T-helper 22 cell (primary cell): ENCODE data around the gene LAPTM5.
A peak's percentile ranks its signal among the peaks of the same experiment; 100 is the strongest.

Source experiments
- DNase-seq: peaks from one replicate; pipeline ENCODE4 v3.0.0-alpha.2; 2020; ENCODE audit warnings: low read depth

LAPTM5 gene

DNA sequence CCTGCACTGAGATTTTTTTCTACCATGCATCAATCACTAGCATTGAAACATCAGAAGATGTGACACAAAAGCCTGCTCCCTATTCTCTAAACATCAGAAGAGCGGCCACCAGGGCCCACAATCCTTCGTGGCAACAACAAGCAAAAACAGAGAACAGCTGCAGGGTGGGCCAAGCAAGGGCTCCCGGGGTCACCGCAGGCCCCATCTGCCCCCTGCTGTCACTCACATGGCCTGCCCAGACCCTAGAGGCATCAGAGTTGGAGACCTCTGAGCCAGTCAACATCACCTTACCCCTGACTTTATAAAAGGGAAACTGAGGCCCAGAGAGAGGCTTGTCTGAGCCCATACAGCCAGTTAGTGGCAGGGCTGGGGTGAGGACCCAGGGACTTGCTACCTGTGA, 1.8 kb downstream of the LAPTM5 start:
- DNase-seq: no peak

DNA sequence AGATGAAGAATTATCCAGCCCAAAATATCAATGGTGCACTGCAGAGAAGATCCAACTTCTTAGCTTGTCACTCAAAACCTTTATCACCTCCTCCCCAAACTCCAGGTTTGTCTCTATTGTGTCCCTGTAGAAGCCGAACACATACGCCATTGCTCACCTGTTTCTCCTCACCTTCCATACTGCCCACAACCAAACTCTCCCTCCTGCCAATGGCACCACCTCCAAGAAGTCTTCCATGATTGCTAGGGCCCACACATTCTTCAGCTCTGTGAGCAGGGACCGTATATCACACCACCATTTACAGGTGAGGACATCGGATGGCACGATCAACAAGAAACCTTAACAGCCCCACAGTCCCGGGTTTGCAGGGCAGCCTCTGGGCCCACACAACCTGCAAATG, 2.2 kb downstream of the LAPTM5 start:
- no peak for DNase-seq

DNA sequence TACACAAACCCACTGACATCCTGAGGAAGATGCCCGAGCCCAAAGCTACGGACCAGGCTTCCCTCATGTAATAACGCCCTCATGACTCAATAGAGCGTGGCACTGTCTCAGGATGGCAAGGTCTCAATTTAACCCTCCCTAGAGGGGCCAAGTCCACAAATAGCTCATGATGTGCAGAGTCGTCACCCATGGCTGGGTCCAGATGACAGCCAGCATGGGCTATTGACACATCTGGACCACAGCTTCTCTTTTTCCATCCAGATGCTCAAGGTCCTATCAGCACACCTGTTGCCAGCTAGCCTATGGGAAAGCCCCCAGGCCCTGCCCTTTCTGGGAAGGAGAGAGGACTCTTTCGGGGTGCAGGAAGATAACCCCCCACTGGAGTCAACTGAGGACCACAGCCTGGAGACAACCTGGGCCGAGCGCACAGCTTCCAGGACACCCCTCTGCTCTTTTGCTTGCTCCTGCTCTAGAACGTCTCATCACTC, 2.8 kb downstream of the LAPTM5 start:
- no peak for DNase-seq

DNA sequence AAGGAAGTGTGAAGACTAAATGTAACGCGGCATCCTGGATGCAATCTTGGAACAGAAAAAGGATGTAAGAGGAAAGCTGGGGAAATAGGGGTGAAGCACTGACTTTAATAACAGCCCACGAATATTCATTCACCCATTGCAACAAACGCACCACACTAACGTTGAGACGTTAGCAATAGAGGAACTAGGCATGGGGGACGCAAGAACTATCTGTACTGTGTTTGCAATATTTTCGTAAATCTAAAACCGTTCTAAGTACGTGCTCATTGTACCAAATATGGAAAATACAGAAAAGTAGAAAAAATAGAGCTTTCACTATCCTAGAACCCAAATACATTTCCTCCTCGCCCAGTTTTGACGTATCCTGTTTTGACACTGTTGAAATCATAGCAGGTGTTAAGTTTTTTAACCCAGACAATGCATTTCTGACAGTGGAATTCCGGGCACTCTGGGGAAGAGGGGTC, 3.9 kb downstream of the LAPTM5 start:
- no peak for DNase-seq

DNA sequence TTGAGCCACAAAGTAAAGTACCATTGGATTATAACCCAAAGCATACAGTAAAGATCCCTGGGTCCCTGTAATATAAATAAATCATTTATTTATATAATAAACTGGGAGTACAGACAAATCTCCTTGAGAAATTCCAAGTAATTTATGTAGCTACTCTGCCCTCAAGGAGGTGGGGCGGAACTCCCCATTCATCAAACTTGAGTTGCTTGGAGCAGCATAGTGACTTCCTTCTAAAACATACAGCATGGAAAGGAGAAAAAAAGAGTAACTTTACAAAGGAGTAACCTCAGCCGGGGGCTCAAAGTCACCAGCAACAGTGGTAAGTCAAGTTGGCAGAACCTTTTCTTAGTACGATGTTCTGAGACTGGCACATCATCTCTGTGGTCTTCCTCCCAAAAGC, 4.5 kb downstream of the LAPTM5 start:
- no peak for DNase-seq

DNA sequence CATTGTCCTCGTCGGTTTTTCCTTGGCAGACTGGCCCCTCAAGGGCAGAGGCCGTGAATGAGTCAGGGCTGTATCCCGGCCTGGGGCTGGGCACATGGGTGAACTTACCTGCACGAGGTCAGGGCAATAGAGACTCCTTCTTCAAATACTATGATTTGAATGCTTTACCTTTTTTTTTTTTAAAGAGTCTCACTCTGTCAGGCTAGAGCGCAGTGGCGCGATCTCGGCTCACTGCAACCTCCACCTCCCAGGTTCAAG, 5.0 kb downstream of the LAPTM5 start:
- DNase-seq: no peak

DNA sequence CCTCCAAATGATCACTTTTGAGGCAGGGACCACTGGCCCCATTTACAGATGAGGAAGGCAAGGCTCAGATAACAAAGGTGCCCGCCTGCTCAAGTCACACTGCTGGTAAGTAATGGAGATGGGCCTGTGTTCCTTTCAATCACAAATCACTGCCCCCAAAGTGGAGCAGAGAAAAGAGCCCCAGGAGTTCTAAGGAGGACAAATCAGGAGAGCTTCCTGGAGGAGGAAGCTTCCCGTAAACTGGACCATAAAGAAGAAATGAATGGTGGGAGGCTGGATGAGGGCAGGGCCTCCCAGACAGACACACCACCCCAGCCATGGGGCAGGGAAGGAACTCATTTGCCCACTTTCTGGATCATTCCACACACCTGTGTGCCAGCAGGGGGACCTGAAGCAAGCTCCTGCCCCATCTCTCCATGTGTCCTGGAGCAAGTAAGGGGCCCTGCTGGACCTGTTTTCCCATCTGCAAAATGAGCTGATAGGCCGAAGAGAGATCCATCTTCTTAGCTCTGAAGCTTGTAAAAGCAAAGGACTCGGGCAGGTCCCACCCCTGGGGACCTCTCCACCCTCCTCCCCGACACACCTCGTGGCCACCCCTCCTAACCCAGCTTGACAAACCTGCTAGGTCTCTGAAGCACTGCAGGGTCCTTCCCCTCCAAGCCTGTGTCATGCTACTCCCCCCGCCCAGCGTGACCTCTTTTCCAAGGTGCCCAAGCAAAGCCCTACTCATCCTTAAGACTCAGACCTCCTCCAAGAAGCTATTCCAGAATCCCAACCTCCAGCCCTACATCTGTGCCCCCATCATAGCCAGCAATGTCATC, 5.5 kb downstream of the LAPTM5 start:
- DNase-seq: no peak

DNA sequence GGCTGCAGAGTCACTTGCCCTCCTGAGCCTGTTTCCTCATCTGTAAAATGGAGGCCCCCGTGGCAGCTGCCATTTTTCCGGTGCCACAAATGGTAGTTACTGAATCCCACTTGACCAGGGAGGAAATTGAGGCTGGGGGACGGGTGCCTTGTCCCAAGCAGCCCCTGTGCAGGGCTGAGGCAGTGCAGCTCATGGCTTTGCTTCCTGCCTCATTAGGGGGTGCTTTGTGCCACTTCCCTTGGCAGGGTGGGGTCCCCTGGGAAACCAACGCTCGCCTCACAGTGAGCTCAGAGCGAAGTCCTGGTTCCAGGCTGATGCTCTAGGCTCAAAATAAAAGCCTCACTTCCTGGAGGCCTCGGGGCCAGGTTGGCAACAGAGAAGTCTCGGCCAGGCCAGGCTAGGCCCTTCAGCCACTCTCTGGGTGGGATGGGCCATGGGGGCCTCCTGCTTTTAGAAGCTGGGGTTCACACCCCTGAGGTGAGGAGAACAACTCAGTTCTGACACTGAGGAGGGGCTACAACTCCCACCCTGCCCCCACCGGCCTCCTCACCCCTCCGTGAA, 6.8 kb downstream of the LAPTM5 start:
- no peak for DNase-seq

DNA sequence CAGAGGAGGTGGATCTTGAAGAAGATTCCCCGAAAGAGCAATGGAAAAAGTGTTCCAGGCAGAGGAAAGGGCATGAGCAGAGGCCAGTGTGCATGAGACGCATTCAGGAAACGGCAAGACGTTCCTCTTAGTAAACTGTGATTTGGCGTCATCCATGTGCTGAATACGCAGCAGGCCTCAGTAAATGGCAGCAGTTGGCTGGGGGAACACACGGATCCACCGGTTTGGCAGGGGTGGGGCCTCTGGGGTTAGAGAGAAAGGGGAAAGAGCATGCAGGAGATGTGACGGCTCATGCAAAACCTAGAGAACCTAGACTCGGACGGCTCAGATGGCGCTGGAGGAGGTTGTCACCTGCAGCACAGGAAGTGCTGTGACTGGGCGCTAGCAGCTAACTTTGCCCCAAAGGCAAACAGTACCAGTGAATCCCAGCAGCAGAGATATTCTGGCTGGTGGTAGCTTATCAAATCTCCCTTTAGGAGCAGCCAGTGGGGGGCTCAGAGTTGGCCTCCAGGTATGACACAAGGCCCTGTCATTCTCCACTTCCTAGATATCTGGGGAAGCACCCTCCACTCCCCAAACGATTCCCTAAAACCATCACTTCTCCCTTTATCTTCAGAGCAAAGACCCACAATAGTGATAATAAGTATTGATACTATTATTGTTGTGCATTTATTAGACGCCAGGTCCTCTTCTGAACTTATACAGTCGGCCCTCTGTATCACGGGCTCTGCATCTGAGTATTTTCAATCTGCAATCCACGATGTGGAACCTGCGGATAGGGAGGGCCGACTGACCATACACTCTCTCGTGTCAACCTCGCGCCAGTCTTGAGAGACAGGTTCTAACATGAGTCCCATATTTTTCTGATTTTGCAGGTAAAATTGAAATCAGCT, 7.6 kb downstream of the LAPTM5 start:
- peak; percentile 81 for DNase-seq

DNA sequence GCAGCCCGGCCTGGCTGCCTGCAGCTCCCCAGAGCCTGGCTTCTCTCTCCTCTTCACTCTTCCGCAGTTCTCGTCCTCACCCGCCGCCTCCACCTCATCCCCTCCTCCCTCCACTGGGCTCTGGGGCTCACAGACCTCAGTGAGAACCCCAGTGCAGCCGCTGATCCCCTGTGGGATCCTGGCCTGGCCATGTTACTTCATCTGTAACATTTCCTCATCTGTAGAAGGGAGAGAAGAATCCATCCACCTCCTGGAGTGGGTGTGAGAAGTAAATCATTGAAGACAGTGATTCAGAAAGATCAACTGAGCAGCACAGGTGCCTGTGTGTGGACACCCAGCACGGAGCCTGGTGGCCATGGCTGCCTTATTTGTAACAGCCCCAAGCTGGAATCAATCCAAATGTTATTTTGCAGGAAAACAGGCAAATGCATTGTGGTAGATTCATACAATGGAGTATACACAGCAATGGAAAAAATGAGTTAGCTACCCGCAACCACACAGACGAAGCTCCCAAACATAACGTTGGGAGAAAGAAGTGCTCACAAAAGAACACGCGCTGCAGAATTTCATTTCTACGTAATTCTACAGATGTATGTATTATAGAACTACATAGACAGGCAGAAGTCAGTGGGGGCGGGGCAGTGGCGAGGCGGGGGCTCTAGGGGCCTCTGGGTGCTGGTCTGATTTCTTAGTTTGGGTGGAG, 8.7 kb downstream of the LAPTM5 start:
- no peak for DNase-seq

DNA sequence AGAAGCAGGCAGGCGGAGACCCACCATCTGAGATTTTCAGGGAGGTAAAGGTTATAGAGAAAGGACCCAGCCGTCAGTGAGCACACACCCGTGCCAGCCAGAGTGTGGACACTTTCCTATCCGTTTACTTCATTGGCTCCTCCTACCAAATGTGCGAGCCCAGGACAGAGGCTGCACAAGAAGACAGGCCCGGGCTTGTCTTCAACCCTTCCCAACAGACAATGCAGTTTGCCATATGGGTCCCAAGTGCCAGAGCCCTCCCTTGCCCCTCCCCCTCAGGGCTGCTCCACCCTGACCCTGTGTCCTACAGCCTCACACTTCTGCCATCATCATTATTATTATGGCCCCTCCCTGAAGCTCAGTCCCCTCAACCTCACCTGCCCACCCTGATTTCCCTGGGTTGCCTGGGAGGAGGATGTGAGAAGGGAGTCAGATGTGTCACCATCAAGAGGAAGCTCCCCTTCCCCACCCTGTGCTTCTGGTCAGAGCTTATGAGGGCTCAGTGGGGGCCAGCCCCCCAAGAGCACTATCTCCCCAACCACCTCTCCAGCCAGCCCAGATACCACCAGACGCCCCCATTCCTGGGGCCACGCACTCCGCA, 9.4 kb downstream of the LAPTM5 start:
- DNase-seq: no peak

DNA sequence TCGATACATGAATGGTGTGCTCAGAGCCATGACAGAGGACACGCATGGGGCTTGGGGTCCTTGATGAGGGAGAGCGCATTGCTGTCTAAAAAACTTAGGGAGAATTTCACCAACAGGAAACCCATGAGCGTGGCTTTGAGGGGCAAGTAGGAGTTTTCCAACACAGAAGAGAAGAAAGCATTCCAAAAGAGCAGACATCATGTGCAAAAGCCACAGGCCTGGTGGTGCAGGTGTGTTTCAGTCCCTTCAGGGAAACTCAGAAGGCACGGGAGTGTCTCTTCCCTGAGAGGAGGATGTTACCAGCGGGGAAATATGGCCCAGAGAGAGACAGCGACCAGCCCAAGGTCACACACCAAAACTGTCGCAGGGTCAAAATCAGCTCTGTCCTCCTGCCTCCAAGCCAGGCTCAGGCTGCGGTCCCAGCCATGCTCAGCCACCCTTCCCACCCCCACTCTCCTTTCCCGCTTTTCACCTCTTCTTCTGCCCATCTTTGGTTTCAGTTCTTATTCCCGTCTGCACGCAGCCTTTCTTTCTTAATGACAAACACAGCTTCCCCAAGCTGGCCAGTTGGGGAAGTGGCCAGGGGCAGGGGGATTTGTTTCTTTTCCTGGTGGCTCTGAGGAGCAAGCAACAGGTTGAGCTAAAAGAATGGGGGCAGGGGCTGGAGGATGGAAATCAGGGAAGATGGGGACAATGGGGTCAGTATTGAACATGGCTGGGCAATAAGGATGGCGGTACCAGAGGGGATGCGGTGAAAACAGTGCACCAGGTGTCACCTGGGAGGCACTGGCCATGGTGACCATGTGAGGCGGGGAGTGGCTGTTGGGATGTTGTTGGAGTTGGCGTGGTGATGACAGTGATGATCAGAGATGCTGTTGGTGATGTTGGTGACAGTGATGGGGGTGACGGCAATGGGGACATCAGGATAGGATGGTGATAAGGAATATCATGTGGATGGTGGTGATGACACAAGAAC, 10.3 kb downstream of the LAPTM5 start:
- DNase-seq: no peak

DNA sequence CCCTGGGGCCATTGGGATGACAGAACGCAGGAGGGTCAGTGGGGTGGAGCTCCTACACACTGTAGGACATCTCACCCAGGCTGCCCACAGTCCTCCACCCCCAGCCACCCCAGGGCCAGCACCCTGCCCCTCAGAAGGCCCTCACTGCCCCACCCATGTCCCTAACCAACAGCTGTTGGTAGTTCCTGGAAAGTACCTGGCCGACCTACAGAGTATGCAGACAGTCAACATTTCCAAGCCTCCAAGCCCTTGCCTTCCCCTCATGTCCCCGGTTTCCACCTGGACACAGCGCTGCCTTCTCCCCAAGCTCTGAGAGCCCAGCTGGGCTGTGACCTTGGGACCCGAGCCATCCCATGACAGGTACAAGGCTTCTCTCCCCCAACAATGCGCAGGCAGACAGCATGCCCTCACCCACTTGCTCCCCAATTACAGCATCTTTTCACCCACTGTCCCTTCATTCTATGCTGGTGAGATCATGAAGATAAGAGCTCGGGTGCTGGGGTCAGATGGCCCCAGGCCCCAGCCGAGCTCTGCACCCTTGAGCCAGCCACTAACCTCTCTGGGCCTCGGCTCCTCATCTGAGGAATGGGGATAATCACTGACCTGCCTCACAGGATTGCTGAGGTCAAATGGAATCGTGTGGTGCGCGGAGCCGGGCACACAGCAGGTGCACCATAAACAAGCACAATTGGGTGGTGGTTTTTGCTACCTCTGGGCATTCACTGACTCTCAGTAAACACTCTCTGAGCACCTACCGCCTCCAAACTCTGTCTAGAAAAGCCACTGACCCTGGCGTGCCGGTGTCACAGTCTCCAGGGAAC, 11.2 kb downstream of the LAPTM5 start:
- DNase-seq: no peak

DNA sequence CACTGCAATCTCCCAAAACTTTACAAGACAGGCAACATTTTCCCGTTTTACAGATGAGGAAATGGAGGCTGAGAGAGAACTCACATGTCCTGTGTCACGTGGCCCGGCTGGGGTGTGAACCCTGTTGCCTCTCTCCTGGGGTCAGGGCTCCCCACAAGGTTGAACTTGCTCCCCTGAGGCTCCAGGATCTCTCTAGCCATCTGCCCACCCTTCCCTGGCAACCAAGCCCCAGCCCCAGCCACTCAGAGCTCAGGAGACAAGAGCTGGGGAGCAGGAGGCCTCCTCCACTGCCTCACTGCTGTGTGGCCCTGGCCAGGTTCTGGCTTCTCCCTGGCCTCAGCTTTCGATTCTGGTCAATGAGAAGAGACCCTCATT, 11.8 kb downstream of the LAPTM5 start:
- DNase-seq: no peak

DNA sequence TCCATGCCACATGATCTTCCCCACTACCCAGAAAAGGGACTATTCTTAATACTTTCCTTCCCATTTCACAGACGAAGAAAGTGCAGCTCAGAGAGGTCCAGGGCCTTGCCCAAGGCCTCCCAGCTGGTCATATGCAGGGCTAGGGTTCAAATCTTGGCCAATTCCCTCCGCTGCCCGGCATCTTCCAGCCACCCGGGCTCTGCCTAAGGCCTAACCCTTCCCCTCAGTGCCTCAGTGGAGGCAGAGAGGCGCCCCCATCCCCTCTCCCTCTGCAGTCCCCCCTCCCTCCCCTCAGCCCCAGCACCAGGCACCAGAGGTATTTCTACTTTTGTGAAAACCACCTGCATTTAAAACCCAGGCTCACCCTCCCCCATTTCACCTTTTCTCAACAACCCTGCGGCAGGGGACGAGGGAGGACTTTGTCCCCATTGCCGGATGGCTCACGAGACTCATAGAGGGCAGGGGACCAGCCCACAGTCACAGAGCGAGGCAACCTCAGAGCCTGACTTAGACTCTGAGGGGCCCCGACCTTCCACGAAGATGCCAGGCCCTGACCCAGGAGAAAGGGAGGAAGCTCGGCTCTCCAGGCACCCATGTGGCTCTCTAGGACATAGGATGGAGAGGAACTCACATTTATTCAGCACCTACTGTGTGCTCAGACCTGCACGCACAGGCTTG, 12.3 kb downstream of the LAPTM5 start:
- no peak for DNase-seq

DNA sequence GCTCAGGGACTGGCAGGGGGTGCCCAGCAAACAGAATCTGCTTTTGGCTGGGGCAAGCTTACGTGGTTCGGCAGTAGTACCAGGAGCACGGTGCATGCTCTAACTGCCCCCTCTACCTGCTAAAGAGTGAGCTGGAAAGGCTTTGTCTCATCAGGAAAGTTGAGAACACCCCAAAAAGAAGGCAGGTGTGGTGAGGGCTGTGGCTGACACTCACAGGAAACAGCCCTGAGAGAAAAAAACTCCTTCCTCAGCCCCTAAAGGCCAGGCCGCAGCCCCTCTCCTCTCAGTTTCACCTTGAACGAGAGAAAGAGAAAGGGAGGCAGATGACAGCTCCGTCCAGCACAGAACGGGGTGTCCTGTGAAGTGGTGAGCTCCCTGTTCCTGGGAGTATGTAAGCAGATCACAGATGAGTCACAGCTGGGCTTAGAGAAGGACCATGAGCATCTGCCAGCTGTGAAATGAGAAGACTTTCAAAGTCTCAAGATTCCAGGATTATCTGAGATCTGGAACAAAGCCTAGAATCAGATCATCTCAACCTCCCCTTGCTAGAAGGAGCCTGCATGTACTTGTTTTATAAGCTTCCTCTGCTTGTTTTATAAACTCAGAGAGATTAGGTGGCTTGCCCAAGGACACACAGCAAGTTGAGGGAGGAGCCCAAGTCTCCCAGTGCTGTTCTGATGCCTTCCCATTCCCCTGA, 13.4 kb downstream of the LAPTM5 start:
- peak; percentile 42 for DNase-seq

DNA sequence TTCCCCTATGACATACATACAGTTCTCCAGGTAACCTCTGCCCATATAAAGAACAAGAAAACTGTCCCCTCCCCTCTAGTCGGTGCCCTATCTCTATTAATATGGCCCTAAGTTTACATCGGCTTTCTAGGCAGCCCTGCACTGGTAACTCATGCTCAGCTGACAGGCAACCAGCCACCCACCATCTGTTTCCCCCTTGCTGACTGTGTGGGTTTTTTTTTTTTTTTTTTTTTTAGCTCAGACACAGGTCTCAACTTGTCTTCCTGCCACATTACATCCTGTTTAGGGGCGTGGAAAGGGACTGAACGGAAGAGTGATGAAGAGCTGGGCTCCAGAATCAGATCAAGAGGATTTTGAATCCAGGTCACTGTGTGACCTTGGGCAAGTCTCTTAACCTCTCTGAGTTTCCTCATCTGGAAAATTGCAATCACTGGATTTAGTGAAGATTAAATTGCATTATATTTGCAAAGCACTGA, 14.0 kb downstream of the LAPTM5 start:
- peak; percentile 77 for DNase-seq

DNA sequence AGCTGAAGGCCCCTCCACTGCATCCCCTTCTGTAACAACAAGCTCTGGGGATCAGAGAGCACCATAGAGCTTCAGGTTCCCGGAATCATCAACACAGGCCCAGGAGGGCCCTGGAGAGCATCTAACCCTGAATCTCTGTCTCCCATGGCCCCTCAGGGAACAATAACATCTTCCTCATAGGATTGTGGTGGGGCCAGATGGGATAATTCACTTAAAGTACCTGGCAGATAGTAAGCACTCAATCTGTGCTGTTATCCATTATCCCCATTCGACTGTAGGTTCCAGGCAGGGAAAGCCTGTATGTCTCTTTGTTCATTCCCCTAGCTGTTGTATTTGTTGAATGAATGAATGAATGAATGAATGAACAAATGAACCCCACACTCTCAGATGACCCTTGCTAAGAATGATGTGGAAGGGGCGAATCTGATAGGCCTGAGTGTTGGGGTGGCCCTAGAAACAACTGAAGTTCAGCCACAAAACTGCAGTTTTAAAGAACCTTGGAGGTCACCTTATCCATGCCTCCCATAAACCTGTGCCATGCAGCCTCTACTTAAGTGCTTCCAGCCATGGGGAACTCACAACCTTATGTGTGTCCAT, 14.5 kb downstream of the LAPTM5 start:
- no peak for DNase-seq
